Stimulated activated naive CD8-positive, alpha-beta T cell treated with anti-CD3 and anti-CD28 coated beads, Interleukin-15, Interleukin-2, amounts not matched to agents 100 U/mL and 50 U/mL, for 24 hours (primary cell): Measurements from ENCODE around the gene TTLL9.
"Not testable (repeated sequence)": the region's sequence is repeated elsewhere in the genome, so short reads cannot be mapped to it uniquely, and the experiment has no call there.

Source experiments
- ATAC-seq: fragments of 150-1000 bp; cut with Tn5 transposase; one replicate; pipeline ENCODE4 v1.10.0; 2021
- DNase-seq: peaks from one replicate; pipeline ENCODE4 v3.0.0; 2021

TTLL9 gene

DNA sequence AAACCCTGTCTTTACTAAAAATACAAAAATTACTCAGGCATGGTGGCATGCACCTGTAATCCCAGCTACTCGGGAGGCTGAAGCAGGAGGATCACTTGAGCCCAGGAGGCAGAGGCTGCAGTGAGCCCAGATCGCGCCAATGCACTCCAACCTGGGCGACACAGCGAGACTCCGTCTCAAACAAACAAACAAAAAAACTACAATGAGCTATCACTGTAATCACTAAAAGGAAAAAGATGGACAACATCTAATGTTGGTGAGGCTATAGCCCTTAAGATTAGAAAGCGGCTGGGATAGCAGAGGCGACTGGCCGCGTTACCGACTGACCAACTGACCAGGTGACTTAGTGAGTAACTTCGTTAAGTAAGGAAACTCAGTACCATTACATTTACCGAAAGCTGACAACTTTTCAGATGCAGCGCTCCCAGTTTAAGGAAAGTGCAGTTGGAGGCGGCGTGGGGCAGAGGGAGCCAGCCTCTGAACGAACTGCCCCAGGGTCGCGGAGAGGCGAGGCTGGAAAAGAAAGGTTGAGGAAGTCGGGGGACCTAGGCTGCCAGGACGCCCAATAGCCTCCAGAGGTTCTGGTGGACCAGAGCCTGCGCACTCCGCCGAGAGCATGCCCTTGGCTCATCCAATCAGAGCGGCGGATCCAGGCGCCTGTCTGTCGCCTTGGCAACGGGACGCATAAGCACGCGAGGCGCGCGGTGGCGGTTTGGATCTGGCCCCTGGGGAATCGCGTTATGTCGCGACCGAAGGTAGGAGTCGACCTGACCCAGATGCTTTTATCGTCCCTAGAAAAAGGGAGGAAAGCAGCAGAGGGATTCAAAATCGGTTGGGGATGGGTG lies 8.9 kb downstream of the TTLL9 start:
- ATAC-seq (peak; percentile 96), DNase-seq (peak; percentile 84)

DNA sequence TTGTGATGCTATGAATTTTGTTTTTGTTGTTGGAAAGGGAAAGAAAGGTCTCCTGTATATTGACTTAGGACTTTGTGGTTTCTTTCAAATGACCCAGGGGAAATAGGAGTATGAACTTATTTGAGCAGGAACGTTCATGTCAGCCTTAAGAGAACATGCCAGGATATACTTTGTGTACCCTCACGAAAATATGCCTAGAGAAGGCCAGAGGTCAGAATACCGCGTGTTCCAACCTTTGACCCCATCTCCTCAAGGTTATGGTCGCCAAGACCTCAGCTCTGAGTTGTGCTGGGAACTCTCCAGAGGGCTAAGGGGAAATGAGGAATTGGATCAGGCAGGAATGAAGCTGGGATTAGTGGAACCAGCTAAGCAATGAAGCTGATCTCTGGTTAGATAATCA lies 11.5 kb downstream of the TTLL9 start:
- no peak for ATAC-seq
- no peak for DNase-seq

- DNase-seq (no peak), ATAC-seq (no peak)
Measured at GRCh38 chr20:31883829-31884228, 13.4 kb downstream of the TTLL9 start.

DNA sequence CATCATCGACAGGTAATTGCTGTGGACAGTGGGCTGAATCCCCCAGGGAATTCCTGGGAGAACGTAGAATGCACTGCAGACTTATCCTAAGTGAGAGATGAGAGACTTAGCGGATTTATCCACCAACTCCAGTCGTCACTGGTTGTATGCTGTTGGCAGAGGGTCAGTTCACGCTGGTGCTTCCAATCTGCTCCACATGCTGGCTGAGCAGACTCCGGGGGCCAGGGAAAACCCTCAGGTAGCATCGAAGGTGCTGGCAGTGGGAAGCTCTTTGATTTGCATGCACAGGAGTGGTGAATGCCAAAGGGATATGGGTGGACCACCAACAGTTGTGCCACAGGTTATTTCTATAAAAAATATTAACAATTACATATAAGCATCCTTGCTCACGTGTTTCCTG lies 20.2 kb downstream of the TTLL9 start:
- DNase-seq (no peak), ATAC-seq (no peak)

DNA sequence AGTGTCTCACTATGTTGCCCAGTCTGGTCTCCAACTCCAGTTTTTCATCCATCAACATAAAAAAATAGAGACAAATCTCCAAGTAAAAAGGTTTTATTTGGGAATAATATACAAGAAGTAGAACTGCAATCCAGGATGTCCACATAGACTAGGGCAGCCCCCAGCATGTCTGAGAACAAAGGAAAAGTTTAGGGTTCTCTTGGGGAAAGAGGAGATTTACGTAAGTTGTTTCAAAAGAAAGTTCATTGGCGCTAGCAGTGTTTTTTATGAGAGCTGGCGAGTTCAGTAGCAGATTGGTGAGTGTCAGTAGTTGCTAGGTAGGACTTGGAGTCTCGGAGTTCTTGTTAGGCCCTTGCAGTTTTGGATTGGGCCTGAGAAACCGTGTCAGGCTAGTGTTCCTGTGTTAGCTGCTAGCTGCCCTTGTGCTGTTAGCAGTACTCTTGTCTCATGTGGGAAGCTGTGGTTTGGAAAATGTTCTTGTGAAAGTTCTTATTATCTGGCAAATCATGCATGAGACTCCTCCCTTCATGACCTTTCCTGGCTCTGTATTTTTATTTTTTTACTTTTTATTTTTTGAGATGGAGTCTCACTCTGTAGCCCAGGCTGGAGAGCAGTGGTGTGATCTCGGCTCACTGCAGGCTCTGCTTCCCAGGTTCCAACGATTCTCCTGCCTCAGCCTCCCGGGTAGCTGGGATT lies 24.7 kb downstream of the TTLL9 start:
- DNase-seq = peak; percentile 13
- ATAC-seq = peak; percentile 78

GRCh38 chr20:31896049-31896448 lies 25.6 kb downstream of the TTLL9 start:
- no peak for DNase-seq
- no peak for ATAC-seq

- no peak for ATAC-seq
- DNase-seq = no peak
Measured at GRCh38 chr20:31897541-31897940, 27.1 kb downstream of the TTLL9 start.

- ATAC-seq = no peak
- DNase-seq = no peak
Measured at GRCh38 chr20:31901615-31902014, 31.2 kb downstream of the TTLL9 start.

- ATAC-seq (no peak), DNase-seq (no peak)
Measured at GRCh38 chr20:31903627-31904386, 33.4 kb downstream of the TTLL9 start.

DNA sequence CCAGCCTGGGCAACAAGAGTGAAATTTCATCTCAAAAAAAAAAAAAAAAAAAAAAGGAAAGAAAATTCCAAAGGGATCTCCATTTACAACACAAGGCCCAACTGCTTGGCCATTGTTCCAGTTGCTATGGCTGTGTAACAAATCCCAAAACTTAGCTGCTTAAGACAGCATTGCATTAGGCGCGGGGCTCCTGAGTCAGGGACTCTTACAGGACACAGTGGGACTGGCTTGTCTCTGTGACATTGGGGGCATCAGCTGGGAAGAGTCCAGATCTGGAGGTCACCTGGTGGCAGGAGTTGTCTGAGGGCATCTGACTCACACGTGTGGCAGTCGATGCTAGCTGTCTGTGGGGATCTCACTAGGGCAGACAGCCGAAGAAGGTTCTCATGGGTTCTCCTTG lies 35.6 kb downstream of the TTLL9 start:
- DNase-seq = no peak
- no peak for ATAC-seq

GRCh38 chr20:31907046-31907445 lies 36.6 kb downstream of the TTLL9 start:
- no peak for ATAC-seq

DNA sequence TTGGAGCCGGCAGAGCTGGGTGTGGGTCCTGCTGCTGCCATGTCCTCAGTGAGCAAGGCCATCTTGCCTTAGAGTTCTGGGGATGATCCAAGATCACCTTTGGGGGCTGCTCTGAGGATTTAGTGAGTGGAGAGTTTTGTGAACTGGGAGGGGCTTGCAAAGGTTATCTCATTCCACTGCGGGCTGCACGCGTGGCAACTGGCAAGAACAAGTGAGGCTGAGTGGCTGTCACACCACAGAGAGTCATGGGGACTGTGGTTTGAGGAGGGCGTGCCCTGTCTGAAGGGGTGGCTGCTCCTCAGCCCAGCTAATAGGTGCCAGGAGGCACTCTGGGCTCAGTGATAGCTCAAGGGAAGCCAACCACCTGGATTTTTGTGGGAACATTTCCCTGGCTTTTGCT lies 37.6 kb downstream of the TTLL9 start:
- peak; percentile 68 for ATAC-seq
- DNase-seq = no peak

More at GRCh38 chr20:31907046-31907445, 36.6 kb downstream of the TTLL9 start:
- no peak for DNase-seq

- DNase-seq (no peak), ATAC-seq (no peak)
Measured at GRCh38 chr20:31908424-31908823, 38.0 kb downstream of the TTLL9 start.

DNA sequence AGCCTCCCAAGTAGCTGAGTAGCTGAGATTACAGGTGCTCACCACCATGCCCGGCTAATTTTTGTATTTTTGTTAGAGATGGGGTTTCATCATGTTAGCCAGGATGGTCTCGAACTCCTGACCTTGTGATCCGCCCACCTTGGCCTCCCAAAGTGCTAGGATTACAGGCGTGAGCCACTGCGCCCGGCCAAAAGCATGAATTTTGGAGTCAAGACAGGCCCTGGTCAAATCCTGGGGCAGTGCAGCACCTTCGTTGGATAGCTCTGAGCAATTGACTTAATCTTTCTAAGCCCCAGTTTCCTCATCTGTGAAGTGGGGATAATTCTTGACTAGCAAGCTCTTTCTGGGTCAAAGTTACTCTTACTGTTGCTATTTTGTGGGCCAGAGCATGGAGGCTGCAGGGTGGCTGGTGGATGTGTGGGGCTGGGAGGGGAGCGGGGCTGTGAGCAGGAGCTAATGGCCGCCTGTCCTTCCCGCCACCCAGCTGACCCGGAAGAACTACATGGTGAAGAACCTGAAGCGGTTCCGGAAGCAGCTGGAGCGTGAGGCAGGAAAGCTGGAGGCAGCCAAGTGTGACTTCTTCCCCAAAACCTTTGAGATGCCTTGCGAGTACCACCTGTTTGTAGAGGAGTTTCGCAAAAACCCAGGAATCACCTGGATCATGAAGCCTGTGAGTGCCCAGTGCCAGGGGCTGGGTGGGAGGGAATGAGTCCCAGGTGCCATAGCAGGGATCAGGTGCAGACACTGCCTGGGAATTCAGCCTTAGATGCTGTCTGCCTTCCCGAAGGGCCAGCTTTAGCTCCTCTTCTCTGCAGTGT lies 39.0 kb downstream of the TTLL9 start:
- DNase-seq (no peak), ATAC-seq (no peak)

- ATAC-seq (no peak), DNase-seq (no peak)
Measured at GRCh38 chr20:31910071-31910803, 39.8 kb downstream of the TTLL9 start.

GRCh38 chr20:31913431-31914157 lies 43.2 kb downstream of the TTLL9 start:
- ATAC-seq = no peak
- no peak for DNase-seq

GRCh38 chr20:31914170-31914569 lies 43.7 kb downstream of the TTLL9 start:
- DNase-seq (no peak), ATAC-seq (no peak)

- DNase-seq (no peak), ATAC-seq (no peak)
Measured at GRCh38 chr20:31915491-31916280, 45.3 kb downstream of the TTLL9 start.

- DNase-seq (no peak), ATAC-seq (no peak)
Measured at GRCh38 chr20:31916708-31917107, 46.3 kb downstream of the TTLL9 start.

DNA sequence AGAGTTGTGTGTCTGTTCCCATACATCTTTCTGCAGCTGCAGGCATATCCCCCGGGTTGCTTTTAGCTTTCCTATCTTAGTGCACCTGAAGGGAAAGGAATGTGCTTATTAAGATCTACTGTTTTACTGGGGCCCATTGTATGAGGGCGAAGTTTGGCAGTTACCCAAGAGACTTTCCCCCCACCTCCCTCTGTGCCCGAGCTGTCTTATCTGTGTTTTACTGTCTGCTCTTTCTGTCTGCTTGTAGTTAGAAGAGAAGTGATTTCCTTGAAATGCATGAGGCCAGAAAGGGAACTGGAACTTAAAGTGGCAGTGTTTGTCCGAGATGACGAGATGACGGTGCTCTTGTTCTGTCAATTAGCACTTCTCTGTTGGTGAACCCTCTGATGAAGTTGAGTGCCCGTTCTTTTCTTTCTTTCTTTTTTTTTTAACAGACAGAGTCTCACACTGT lies 47.6 kb downstream of the TTLL9 start:
- not testable (repeated sequence) for DNase-seq, ATAC-seq
